Measurements from ENCODE around the gene MT1H. TPM values are rescaled to one million over a fixed set of nuclear protein-coding genes. Genes with fewer than 3 reads are reported as not detected.

Gene MT1H
- total RNA-seq, 2 experiments from 2014 or later, result not detected

GRCh38 chr16:56697456-56698155 lies 28.0 kb downstream of the MT1H start:
- Histone ChIP-seq H3K27me3 (ENCODE audit: control insufficient read depth in 1 of 2, insufficient read depth in 2 of 2, low read length in 2 of 2) (no peaks in the 10 kb centered on the region), H3K4me3 (ENCODE audit: low read length) (no peak overlapping the region), H3K4me1 (ENCODE audit: insufficient read depth, low read length) (peaks cover 3% of the 10 kb centered on the region), H3K9me3 (ENCODE audit: control insufficient read depth in 1 of 2, insufficient read depth in 1 of 2, low read length in 2 of 2) (peaks cover 4 to 17% of the 10 kb centered on the region in 2 experiments), H3K27ac (ENCODE audit: low read depth in 1 of 2, low read length in 2 of 2) (no peak overlapping the region), H3K36me3 (ENCODE audit: insufficient read depth, low read length) (no peaks in the 10 kb centered on the region)
- ChIA-PET CTCF (no interaction called here), POLR2A (no interaction called here)
- DNase-seq (no peak), ATAC-seq (ENCODE audit: poor library complexity) (no peak)
- Mint-ChIP-seq H3K27ac (no peak overlapping the region), H3K4me3 (no peak overlapping the region), H3K9me3 (no peaks in the 10 kb centered on the region), H3K36me3 (ENCODE audit: low read depth) (no peaks in the 10 kb centered on the region), H3K4me1 (ENCODE audit: low read depth) (peaks cover 9% of the 10 kb centered on the region), H3K27me3 (no peaks in the 10 kb centered on the region)
- TF ChIP-seq CTCF (IDR thresholded peaks at IDR 0.05), result no peak
- intact Hi-C loops (cut with DNase I, micrococcal nuclease), result no loop called here

GRCh38 chr16:56700195-56700594 lies 30.6 kb downstream of the MT1H start:
- Histone ChIP-seq H3K9me3 (ENCODE audit: control insufficient read depth in 1 of 2, insufficient read depth in 1 of 2, low read length in 2 of 2) (peaks cover 4 to 15% of the 10 kb centered on the region in 2 experiments), H3K27me3 (ENCODE audit: control insufficient read depth in 1 of 2, insufficient read depth in 2 of 2, low read length in 2 of 2) (no peaks in the 10 kb centered on the region), H3K4me3 (ENCODE audit: low read length) (no peak overlapping the region), H3K4me1 (ENCODE audit: insufficient read depth, low read length) (peaks cover 3% of the 10 kb centered on the region), H3K36me3 (ENCODE audit: insufficient read depth, low read length) (no peaks in the 10 kb centered on the region), H3K27ac (ENCODE audit: low read depth in 1 of 2, low read length in 2 of 2) (no peak overlapping the region)
- H3K27me3 Mint-ChIP-seq, result no peaks in the 10 kb centered on the region
- H3K9me3 Mint-ChIP-seq, result no peaks in the 10 kb centered on the region
- TF ChIP-seq CTCF (IDR thresholded peaks at IDR 0.05), result no peak
- DNase-seq (no peak), ATAC-seq (ENCODE audit: poor library complexity) (no peak)
- ChIA-PET POLR2A (interaction anchor here (2.3 kb wide), 1 partner anchor 24 kb away, joined by 10 read pairs; no protein-coding TSS in a partner anchor), CTCF (no interaction called here)
- peaks cover 9% of the 10 kb centered on the region for H3K4me1 Mint-ChIP-seq (ENCODE audit: low read depth)
- intact Hi-C loops (cut with DNase I, micrococcal nuclease), result loop anchor here (2.0 to 10.0 kb wide), 6 partner anchors 17 to 988 kb away; partner anchors contain the start of genes AMFR (in 1 of the 2) and MT1X (in 1 of the 2)
- H3K4me3 Mint-ChIP-seq, result no peak overlapping the region
- H3K27ac Mint-ChIP-seq, result no peak overlapping the region
- H3K36me3 Mint-ChIP-seq (ENCODE audit: low read depth), result no peaks in the 10 kb centered on the region

GRCh38 chr16:56700631-56701030 lies 31.0 kb downstream of the MT1H start:
- ATAC-seq (ENCODE audit: poor library complexity), result no peak
- no peak for TF ChIP-seq CTCF (IDR thresholded peaks at IDR 0.05)
- peaks cover 9% of the 10 kb centered on the region for H3K4me1 Mint-ChIP-seq (ENCODE audit: low read depth)
- no peaks in the 10 kb centered on the region for H3K27me3 ChIP-seq (ENCODE audit: control insufficient read depth in 1 of 2, insufficient read depth in 2 of 2, low read length in 2 of 2)
- H3K9me3 Mint-ChIP-seq, result no peaks in the 10 kb centered on the region
- no peaks in the 10 kb centered on the region for H3K36me3 ChIP-seq (ENCODE audit: insufficient read depth, low read length)
- intact Hi-C loops (cut with DNase I, micrococcal nuclease), result loop anchor here (2.0 to 10.0 kb wide), 6 partner anchors 18 to 988 kb away; partner anchors contain the start of genes AMFR (in 1 of the 2) and MT1X (in 1 of the 2)
- no peak overlapping the region for H3K4me3 ChIP-seq (ENCODE audit: low read length)
- H3K27me3 Mint-ChIP-seq, result no peaks in the 10 kb centered on the region
- no peak overlapping the region for H3K4me3 Mint-ChIP-seq
- H3K27ac ChIP-seq (ENCODE audit: low read depth in 1 of 2, low read length in 2 of 2), result no peak overlapping the region
- H3K4me1 ChIP-seq (ENCODE audit: insufficient read depth, low read length), result peaks cover 3% of the 10 kb centered on the region
- peaks cover 4 to 11% of the 10 kb centered on the region in 2 experiments for H3K9me3 ChIP-seq (ENCODE audit: control insufficient read depth in 1 of 2, insufficient read depth in 1 of 2, low read length in 2 of 2)
- no peaks in the 10 kb centered on the region for H3K36me3 Mint-ChIP-seq (ENCODE audit: low read depth)
- CTCF ChIA-PET, result interaction anchor here (1.8 to 3.0 kb wide), 5 partner anchors 17 to 187 kb away, joined by 11 to 44 read pairs (median 15); partner anchors contain the start of gene MT1X
- POLR2A ChIA-PET, result interaction anchor here (0.8 to 2.5 kb wide), 3 partner anchors 25 to 123 kb away, joined by 3 to 10 read pairs (median 9); no protein-coding TSS in a partner anchor
- no peak overlapping the region for H3K27ac Mint-ChIP-seq
- no peak for DNase-seq

All from CD4-positive, alpha-beta T cell (primary cell).